HG03558 (cell line): ENCODE data around the gene MGP.

Experiments
- ATAC-seq: cut with Tn5 transposase; IDR thresholded peaks from one replicate; pipeline ENCODE4 v1.9.1; 2021; ENCODE audit warnings: moderate number of reproducible peaks; ENCODE audit not compliant: unreplicated experiment; ENCODE audit errors: extremely low read depth

Gene MGP

GRCh38 chr12:14871886-14872285 lies 13.8 kb downstream of the MGP start:
- no peak for ATAC-seq

GRCh38 chr12:14871247-14871646 lies 14.4 kb downstream of the MGP start:
- no peak for ATAC-seq

DNA sequence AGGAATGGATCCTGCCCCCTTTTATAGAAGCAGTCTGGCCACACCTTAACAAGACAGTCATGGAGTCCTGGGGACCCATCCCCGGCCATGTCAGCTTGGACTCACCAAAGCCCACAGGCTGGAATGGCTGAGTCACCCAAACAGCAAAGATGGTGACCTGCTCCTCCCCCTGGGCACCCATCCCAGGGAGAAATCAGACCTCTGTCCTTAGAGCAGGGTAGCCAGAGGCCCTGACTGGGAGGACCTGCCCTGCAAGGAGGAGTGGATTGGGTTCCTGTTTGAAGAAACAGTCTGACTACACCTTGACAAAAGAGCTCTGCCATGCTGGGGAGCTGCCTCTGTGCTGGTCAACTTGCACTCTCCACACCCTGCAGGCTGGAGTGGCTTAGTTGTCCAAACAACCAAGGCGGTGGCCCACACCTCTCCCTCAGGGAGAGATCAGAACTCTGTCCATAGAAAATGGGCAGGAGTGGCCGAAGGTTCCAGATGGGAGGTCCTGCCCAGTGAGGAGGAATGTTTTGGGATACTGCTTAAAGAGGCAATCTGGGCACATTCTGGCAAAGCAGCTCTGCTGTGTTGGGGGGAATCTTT lies 16.6 kb downstream of the MGP start:
- no peak for ATAC-seq

DNA sequence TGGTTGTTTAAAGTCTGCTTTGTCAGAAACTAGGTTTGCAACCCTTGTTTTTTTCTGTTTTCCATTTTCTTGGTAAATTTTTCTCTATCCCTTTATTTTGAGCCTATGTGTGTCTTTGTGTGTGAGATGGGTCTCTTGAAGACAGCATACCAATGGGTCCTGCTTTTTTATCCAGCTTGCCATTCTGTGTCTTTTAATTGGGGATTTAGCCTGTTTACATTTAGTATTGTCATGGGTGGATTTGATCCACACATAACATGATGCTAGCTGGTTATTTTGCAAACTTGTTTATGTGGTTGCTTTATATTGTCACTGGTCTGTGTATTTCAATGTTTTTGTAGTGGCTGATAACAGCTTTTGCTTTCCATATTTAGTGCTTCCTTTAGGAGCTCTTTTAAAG lies 25.2 kb downstream of the MGP start:
- ATAC-seq, result no peak

- no peak for ATAC-seq
Measured at GRCh38 chr12:14858513-14858912, 27.1 kb downstream of the MGP start.

- ATAC-seq, result no peak
Measured at GRCh38 chr12:14854586-14855183, 31.0 kb downstream of the MGP start.

- ATAC-seq, result no peak
Measured at GRCh38 chr12:14853961-14854360, 31.7 kb downstream of the MGP start.

- no peak for ATAC-seq
Measured at GRCh38 chr12:14852880-14853279, 32.8 kb downstream of the MGP start.

DNA sequence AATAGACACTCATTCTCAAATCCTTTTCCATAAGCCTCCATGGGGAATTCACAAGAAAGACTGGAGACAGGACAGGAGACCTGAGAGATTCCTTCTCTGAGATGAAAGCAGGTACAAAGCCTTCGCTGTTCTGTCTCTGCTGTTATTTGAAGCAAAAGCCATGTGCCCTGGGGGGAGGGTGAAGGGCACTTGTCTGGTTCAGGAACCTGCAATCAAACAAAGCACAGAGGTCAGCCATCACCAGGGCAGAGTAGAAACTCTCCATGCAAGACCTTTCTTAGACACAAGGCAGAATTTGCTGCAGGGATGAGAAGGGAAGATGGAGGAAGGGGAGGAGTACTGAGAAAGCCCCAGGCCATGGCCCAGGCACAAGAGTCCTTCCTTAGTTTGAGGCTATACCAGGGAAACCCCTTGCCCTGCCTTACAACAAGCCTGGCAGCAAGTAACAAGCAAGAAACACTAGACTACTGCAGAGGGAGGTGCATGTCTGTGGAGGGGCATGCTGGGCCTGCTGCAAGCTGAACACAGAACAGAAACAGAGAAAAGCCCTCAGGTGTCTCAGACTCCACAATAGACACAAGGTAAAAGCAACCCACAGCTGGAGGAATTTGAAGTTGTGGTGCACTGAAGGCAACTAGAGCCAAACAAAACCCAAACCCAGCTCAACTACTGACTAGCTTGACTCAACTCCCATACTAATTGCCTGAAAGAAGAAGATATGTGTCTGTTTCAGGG lies 34.6 kb downstream of the MGP start:
- ATAC-seq, result no peak

DNA sequence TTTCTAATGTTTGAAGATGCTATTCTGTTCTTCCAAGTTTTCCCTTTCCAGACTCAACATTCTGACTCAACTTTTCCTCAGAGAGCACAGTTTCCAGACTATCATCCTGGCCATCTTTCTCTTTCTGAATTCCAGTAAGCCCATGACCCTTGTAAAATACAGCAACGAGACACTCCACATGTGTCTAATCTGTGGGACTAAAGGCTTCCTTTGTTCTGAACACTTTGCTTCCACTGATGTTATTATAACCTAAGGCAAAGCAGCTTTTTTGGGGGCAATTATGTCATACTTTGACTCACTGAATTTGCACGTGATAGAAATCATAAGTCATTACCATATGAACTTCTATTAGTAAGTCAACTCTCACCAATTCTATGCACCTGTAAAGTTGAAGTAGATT lies 36.0 kb downstream of the MGP start:
- ATAC-seq, result no peak

GRCh38 chr12:14846876-14847580 lies 38.6 kb downstream of the MGP start:
- no peak for ATAC-seq

DNA sequence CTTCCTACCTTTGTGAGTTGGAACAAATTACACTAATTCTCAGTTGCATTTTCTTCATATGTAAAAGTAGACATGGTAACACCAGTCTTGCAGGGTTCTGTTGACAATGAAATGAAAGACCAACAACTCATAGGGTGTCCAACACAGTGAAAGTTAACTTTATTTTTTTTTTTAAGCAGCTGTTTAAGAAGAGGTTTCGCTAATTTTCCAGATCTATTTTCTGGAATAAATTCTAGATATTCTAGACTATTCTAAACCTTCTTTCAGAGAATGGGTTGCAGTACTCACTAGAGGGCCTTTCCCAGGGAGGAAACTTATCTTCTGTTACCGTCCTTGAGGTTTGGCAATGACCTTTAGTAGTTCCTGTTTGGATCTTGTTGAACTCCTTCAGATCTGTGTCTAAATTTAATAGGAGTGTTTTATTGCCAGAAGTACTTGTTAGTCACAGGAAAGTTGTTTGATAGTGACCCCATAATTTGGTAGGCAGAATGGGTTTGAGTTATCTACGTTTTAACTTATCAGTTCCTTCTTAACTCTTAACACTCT lies 39.5 kb downstream of the MGP start:
- no peak for ATAC-seq

DNA sequence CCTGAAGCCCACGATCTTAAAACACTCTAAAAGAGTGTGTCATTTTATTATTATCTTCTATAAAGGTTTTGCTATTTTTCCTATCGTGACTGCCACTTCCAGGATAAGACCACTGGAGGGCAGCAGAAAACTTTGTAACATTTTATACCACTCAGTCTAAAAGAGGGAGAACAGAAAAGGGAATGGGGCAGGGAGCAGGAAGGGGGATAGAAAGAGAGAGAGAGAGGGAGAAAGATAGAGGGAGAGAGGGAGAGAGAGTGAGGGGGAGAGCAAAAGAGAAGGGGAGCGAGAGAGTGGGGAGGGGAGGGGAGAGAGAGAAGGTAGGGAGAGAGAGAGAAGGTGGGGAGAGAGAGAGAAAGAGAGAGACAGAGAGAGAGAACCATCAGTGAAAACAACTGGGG lies 40.3 kb downstream of the MGP start:
- ATAC-seq, result no peak

- no peak for ATAC-seq
Measured at GRCh38 chr12:14844401-14844800, 41.3 kb downstream of the MGP start.

DNA sequence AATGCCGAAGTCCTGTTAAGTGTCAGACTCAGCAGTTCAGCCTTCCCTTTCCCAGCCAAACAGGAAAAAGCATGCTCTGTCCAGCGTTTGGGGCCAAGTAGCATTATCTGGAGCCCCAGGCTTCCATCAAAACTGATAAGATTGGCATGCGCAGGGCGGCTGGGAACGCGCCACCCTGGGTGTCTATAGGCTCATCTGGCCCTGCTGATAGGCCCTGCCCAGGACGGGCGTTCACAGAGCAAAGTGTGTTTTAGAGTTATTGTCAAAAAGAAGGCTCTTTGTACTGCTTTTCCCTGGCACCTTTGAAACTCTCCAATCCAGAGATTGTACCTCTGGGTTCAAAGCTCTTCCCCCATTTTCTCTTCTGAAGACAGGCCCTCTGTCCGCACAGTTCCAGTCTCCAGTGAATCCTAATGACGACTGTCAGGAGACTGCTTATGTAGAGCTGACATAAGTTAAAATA lies 42.2 kb downstream of the MGP start, which contains the start of gene ART4:
ART4 (minus strand) TSS at position 102 of the 463 bp plus-strand sequence. CDS start 413 bp downstream, outside the sequence.
- ATAC-seq, result no peak

- no peak for ATAC-seq
Measured at GRCh38 chr12:14842315-14842714, 43.3 kb downstream of the MGP start.

GRCh38 chr12:14841761-14842160 lies 43.9 kb downstream of the MGP start:
- no peak for ATAC-seq

GRCh38 chr12:14840616-14841015 lies 45.0 kb downstream of the MGP start:
- ATAC-seq, result no peak

- ATAC-seq, result no peak
Measured at GRCh38 chr12:14839262-14839661, 46.4 kb downstream of the MGP start.

- ATAC-seq, result no peak
Measured at GRCh38 chr12:14836336-14837210, 49.1 kb downstream of the MGP start.
